ENCODE data around the gene FUT7. TPM values are rescaled to one million over a fixed set of nuclear protein-coding genes. Genes with fewer than 3 reads are reported as not detected.

Gene FUT7
- total RNA-seq, 4 donors from 2014 or later, result 0.20 TPM; not detected in 3

DNA sequence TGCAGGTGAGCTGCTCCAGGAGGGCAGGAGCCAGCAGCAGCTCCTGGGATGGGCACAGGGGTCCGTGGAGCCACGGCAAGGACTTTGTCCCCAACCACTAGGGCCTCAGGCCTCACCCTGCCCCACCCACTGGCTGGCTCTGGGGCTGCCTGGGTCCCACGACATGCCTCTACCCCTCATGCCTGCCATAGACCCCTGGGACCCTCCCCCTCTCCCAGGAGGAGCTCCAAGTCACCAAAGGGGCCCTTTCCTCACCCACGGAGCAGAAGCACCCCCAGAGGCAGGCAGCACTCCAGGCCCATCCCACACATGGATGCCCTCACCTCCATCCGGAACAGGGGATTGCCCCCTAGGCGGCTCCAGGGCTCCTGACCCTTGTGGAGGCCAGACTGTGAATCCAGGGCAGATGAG is 10.3 kb downstream of the FUT7 start:
- H3K27me3 ChIP-seq, result no peaks in the 10 kb centered on the region
- no peak overlapping the region for H3K4me3 ChIP-seq
- H3K27ac ChIP-seq, result no peak overlapping the region
- H3K36me3 ChIP-seq, result peaks cover 0 to 50% of the 10 kb centered on the region in 2 donors
- WGBS, 2 donors (ENCODE audit: low coverage in 1 of 2), result no CpG with 5 or more reads among the region's 6 CpGs
- no peak for ATAC-seq
- peaks cover 0 to 16% (median 0%) of the 10 kb centered on the region in 3 donors for H3K4me1 ChIP-seq
- no peak for TF ChIP-seq EP300 (IDR thresholded peaks at IDR 0.05)
- no peak for TF ChIP-seq CTCF (IDR thresholded peaks at IDR 0.05)
- TF ChIP-seq POLR2A (IDR thresholded peaks at IDR 0.05), result no peak
- no peak for TF ChIP-seq POLR2AphosphoS5 (IDR thresholded peaks at IDR 0.05)
- no peaks in the 10 kb centered on the region for H3K9me3 ChIP-seq

- Histone ChIP-seq H3K27me3 (no peaks in the 10 kb centered on the region), H3K36me3 (peaks cover 0 to 56% of the 10 kb centered on the region in 2 donors), H3K4me1 (peaks cover 0 to 10% (median 0%) of the 10 kb centered on the region in 3 donors), H3K4me3 (no peak overlapping the region), H3K27ac (no peak overlapping the region), H3K9me3 (no peaks in the 10 kb centered on the region)
- TF ChIP-seq POLR2AphosphoS5 (IDR thresholded peaks at IDR 0.05) (no peak), EP300 (IDR thresholded peaks at IDR 0.05) (no peak), POLR2A (IDR thresholded peaks at IDR 0.05) (no peak), CTCF (IDR thresholded peaks at IDR 0.05) (no peak)
- WGBS, 2 donors (ENCODE audit: low coverage in 1 of 2), result 98% methylated on average over 8 of the region's 32 CpGs; no CpG with 5 or more reads in 1 of the 2 donors
- ATAC-seq, result no peak
Observed at GRCh38 chr9:137020771-137021567, 10.9 kb downstream of the FUT7 start.

DNA sequence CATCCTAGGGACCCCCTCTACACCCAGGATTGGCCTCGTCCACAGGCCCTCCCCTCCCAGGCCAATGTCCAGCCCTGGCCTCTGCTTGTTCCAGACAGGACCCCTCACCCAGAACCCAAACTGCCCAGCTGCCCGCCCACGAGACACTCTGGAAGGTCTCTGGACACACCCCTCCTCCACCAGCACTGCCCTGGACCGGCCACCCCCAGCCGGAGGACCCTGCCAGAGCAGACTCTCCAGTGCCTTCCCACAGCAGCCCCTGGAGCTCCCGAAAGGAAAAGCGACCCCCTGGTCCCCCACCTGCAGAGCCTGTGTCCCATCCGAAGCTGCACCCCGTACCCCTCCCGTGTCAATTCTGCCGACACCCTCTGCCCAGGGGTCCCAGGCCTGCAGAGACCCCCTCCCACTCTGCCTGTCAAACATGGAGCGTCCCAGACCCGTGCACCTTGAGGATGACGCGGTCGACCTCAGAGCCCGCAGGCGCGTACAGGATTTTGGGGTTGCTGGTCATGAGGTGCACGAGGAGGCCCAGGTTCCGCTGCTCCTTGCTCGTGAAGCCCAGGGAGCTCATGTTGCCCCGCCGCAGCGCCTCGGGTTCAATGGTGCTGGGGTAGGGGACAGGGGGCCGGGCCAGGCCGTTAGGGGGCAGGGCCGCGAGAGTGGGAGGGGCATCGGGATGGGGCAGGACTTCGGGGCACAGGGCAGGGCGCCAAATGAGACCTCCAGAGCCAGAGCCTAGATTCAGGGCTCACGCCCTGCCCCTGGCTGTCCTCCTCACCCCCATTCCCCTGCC is 11.8 kb downstream of the FUT7 start:
- no peak for ATAC-seq
- Histone ChIP-seq H3K27ac (no peak overlapping the region), H3K9me3 (no peaks in the 10 kb centered on the region), H3K4me3 (no peak overlapping the region), H3K36me3 (peaks cover 0 to 65% of the 10 kb centered on the region in 2 donors), H3K27me3 (no peaks in the 10 kb centered on the region), H3K4me1 (peaks cover 0 to 1% (median 0%) of the 10 kb centered on the region in 3 donors)
- 100% methylated on average over 2 of the region's 34 CpGs; no CpG with 5 or more reads in 1 of the 2 donors for WGBS, 2 donors (ENCODE audit: low coverage in 1 of 2)
- TF ChIP-seq EP300 (IDR thresholded peaks at IDR 0.05), result no peak
- no peak for TF ChIP-seq POLR2AphosphoS5 (IDR thresholded peaks at IDR 0.05)
- TF ChIP-seq CTCF (IDR thresholded peaks at IDR 0.05), result no peak
- no peak for TF ChIP-seq POLR2A (IDR thresholded peaks at IDR 0.05)

GRCh38 chr9:137018761-137019559 is 12.9 kb downstream of the FUT7 start:
- Histone ChIP-seq H3K27me3 (no peaks in the 10 kb centered on the region), H3K27ac (no peak overlapping the region), H3K36me3 (peaks cover 0 to 76% of the 10 kb centered on the region in 2 donors), H3K4me1 (no peaks in the 10 kb centered on the region), H3K4me3 (no peak overlapping the region), H3K9me3 (no peaks in the 10 kb centered on the region)
- ATAC-seq, result no peak
- 60 to 84% methylated on average over 1 to 8 of the region's 36 CpGs for WGBS, 2 donors (ENCODE audit: low coverage in 1 of 2)
- no peak for TF ChIP-seq CTCF (IDR thresholded peaks at IDR 0.05)
- no peak for TF ChIP-seq POLR2AphosphoS5 (IDR thresholded peaks at IDR 0.05)
- no peak for TF ChIP-seq EP300 (IDR thresholded peaks at IDR 0.05)
- TF ChIP-seq POLR2A (IDR thresholded peaks at IDR 0.05), result no peak
